Adrenal gland (tissue), 12 donors: Measurements from ENCODE around the gene DIAPH2. TPM values are rescaled to one million over a fixed set of nuclear protein-coding genes. Genes with fewer than 3 reads are reported as not detected.
"Not testable (repeated sequence)": the region's sequence is repeated elsewhere in the genome, so short reads cannot be mapped to it uniquely, and the experiment has no call there.

Experiments
- DNase-seq, 7 donors: peaks; one replicate each; pipeline ENCODE4 v3.0.0-alpha.2; 2019 to 2020
- H3K27ac ChIP-seq, 5 donors: fragments of 200-600 bp; sonication (generic) in 4 of 5; 1 replicate in 3 of 5; 2 replicates in 2 of 5; pipeline versions ENCODE4 v1.5.1 to v1.8.0; 2016 to 2020; ENCODE audit warnings: mild to moderate bottlenecking in 1 of 5
- H3K27me3 ChIP-seq: fragments of 200-600 bp; 2 replicates; pipeline ENCODE4 v1.8.0; 2021
- H3K36me3 ChIP-seq, 2 donors: fragments of 200-600 bp; replicated peaks in 1 of 2; 1 replicate in 1 of 2; 2 replicates in 1 of 2; pipeline versions ENCODE4 v1.5.1 to v1.8.0; 2018 to 2022
- H3K4me1 ChIP-seq, 2 donors: fragments of 200-600 bp; replicated peaks in 1 of 2; 1 replicate in 1 of 2; 2 replicates in 1 of 2; pipeline versions ENCODE4 v1.5.1 to v1.8.0; 2018 to 2021
- H3K4me3 ChIP-seq, 4 donors: fragments of 200-600 bp; sonication (generic) in 3 of 4; one replicate each; pipeline ENCODE4 v1.5.1; 2016 to 2018
- H3K9me3 ChIP-seq, 3 donors: fragments of 200-600 bp; sonication (generic) in 1 of 3; replicated peaks in 1 of 3; 1 replicate in 2 of 3; 2 replicates in 1 of 3; pipeline versions ENCODE4 v1.5.1 to v1.8.0; 2016 to 2021
- CTCF ChIP-seq, 6 experiments: fragments of 450-650 bp in 4 of 6; fragments of 200-600 bp in 2 of 6; sonication (generic) in 1 of 6; IDR thresholded peaks; 1 replicate in 5 of 6; 2 replicates in 1 of 6; pipeline versions ENCODE4 v1.5.1 to v1.8.0; 2016 to 2021; ENCODE audit warnings: antibody characterized with exemption in 6 of 6, mild to moderate bottlenecking in 2 of 6, moderate library complexity in 1 of 6
- POLR2A ChIP-seq, 2 donors: fragments of 450-650 bp; IDR thresholded peaks; one replicate each; pipeline ENCODE4 v1.6.1; 2017; ENCODE audit warnings: antibody characterized with exemption in 2 of 2, mild to moderate bottlenecking in 2 of 2, moderate library complexity in 1 of 2
- WGBS, 4 donors: extraction: QIAGEN DNeasy Blood & Tissue Kit in 2 of 4; methylation state at CpG; one replicate each; pipeline versions ENCODE4 v1.1.5 to v1.1.7; 2013 to 2017; 5-methylcytosine and 5-hydroxymethylcytosine counted together
- intact Hi-C, 2 donors: fragments of 100-400 bp; cut with DNase I; formaldehyde crosslinking; loops; one replicate each; pipeline versions ENCODE4 v1.14.1 to v1.15.0; 2022 to 2023
- polyA plus RNA-seq, 3 donors: library from polyadenylated mRNA; stranded (reverse); fragments of 200-250 nt in 2 of 3; fragments of 350-450 nt in 1 of 3; fragmentation: Illumina TruSeq in 1 of 3; extraction: RNeasy Lipid Tissue Mini Kit (QIAGEN cat#74804) in 1 of 3; gene quantifications; one replicate each; pipeline ENCODE4 v1.2.3, GENCODE V29; 2013 to 2014
- total RNA-seq, 9 donors: library from RNA; depleted of rRNA in 4 of 9; stranded (reverse); fragments of >200 nt in 4 of 9; fragments of 120-200 nt in 1 of 9; fragmentation: NEBNext Ultra II Directional in 1 of 9; extraction: Animal tissue kit (Norgen Biotek cat#: 25700) in 1 of 9; gene quantifications; one replicate each; pipeline versions ENCODE4 v1.1.0 to v1.2.4, GENCODE V29; 2013 to 2023
- donor health status: healthy with polysubstance abuse.
- donor health status: Bipolar disorder and iron deficiency.
- donor health status: DM: yes; HTN: yes; CAD: no.
- donor health status: DM: no; HTN: no; CAD: no.
- donor health status: DM: no; HTN: no; CAD: no.
- donor health status: DM: yes; HTN: yes; CAD: no.

DIAPH2 gene
- total and polyA plus RNA-seq, 12 donors: 3.2 to 33.3 (median 12.3) TPM

GRCh38 chrX:96837808-96838207 lies 153.2 kb downstream of the DIAPH2 start:
- no peaks in the 10 kb centered on the region for H3K27me3 ChIP-seq
- intact Hi-C loops: no loop called here
- WGBS, 4 donors: 65 to 78% (median 77%) methylated on average over 3 of the region's 3 CpGs
- H3K27ac ChIP-seq: no peak overlapping the region
- H3K4me3 ChIP-seq: no peak overlapping the region
- H3K9me3 ChIP-seq: no peaks in the 10 kb centered on the region
- TF ChIP-seq CTCF (IDR thresholded peaks at IDR 0.05): no peak
- no peak for TF ChIP-seq POLR2A (IDR thresholded peaks at IDR 0.05)
- no peak for DNase-seq
- no peaks in the 10 kb centered on the region for H3K4me1 ChIP-seq
- H3K36me3 ChIP-seq: no peaks in the 10 kb centered on the region

DNA sequence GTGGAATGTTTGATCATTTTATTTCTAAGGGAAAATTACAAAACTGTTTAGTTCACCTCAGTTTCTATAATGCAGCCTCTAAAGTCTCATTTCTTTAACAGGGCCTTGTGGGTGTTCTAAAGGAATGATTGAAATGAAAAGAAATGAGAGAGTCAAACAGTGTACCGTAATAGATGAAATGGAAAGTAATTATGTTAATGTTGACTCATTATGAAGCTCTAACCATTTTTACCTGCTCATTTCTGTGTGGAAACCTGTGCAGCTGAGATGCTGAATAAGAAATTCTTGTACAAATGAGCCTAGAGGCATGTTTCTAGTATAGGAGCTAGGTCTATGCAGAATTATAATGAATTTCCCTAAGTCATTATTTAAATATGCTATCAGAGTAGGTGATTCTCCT lies 153.9 kb downstream of the DIAPH2 start:
- WGBS, 4 donors: 48 to 88% (median 73%) methylated on average over 1 of the region's 1 CpG
- intact Hi-C loops: no loop called here

GRCh38 chrX:96841325-96841724 lies 156.7 kb downstream of the DIAPH2 start:
- no peaks in the 10 kb centered on the region for H3K9me3 ChIP-seq
- no peaks in the 10 kb centered on the region for H3K27me3 ChIP-seq
- no peaks in the 10 kb centered on the region for H3K36me3 ChIP-seq
- no peak for TF ChIP-seq POLR2A (IDR thresholded peaks at IDR 0.05)
- no peak for TF ChIP-seq CTCF (IDR thresholded peaks at IDR 0.05)
- DNase-seq: no peak
- WGBS, 4 donors: 70 to 90% (median 78%) methylated on average over 1 of the region's 1 CpG
- H3K4me1 ChIP-seq: no peaks in the 10 kb centered on the region
- no peak overlapping the region for H3K27ac ChIP-seq
- no peak overlapping the region for H3K4me3 ChIP-seq
- intact Hi-C loops: no loop called here

More for the DNA sequence above, 153.9 kb downstream of the DIAPH2 start:
- Histone ChIP-seq H3K27ac (no peak overlapping the region), H3K27me3 (no peaks in the 10 kb centered on the region), H3K9me3 (no peaks in the 10 kb centered on the region), H3K4me3 (no peak overlapping the region), H3K36me3 (no peaks in the 10 kb centered on the region), H3K4me1 (no peaks in the 10 kb centered on the region)
- TF ChIP-seq POLR2A (IDR thresholded peaks at IDR 0.05) (no peak), CTCF (IDR thresholded peaks at IDR 0.05) (no peak)
- DNase-seq: no peak

GRCh38 chrX:96841866-96842265 lies 157.2 kb downstream of the DIAPH2 start:
- intact Hi-C loops: not testable (repeated sequence)

GRCh38 chrX:96843566-96843965 lies 158.9 kb downstream of the DIAPH2 start:
- H3K4me3 ChIP-seq: no peak overlapping the region
- no peaks in the 10 kb centered on the region for H3K4me1 ChIP-seq
- no peak overlapping the region for H3K27ac ChIP-seq
- H3K36me3 ChIP-seq: no peaks in the 10 kb centered on the region
- WGBS, 4 donors: 51 to 78% (median 60%) methylated on average over 5 of the region's 5 CpGs
- intact Hi-C loops: no loop called here
- DNase-seq: no peak
- TF ChIP-seq POLR2A (IDR thresholded peaks at IDR 0.05) (no peak), CTCF (IDR thresholded peaks at IDR 0.05) (no peak)
- H3K9me3 ChIP-seq: no peaks in the 10 kb centered on the region
- no peaks in the 10 kb centered on the region for H3K27me3 ChIP-seq

More at GRCh38 chrX:96841866-96842265, 157.2 kb downstream of the DIAPH2 start:
- DNase-seq, H3K36me3 ChIP-seq, H3K4me3 ChIP-seq, H3K27ac ChIP-seq, H3K4me1 ChIP-seq, H3K9me3 ChIP-seq, H3K27me3 ChIP-seq: not testable (repeated sequence)
- 26 to 100% (median 82%) methylated on average over 2 to 3 of the region's 3 CpGs for WGBS, 4 donors
